SK-N-SH treated with all-trans-retinoic acid at 6 μM for 48 hours (cell line): ENCODE measurements around the gene ORM1.

Experiments used
- ATAC-seq: fragments of 200-7000 bp; cut with Tn5 transposase; 3 replicates; pipeline ENCODE4 v1.9.1; 2020; ENCODE audit warnings: mild to moderate bottlenecking, moderate library complexity
- ARNTL ChIP-seq: fragments of 450-650 bp; formaldehyde crosslinking; IDR thresholded peaks from 2 replicates; pipeline ENCODE4 v1.5.0; 2020; ENCODE audit warnings: low read depth, mild to moderate bottlenecking, moderate library complexity, borderline replicate concordance
- CREB5 ChIP-seq: fragments of 250-450 bp; sonication (Bioruptor Pico); IDR thresholded peaks from 2 replicates; pipeline ENCODE4 v1.5.1; 2020; ENCODE audit warnings: low read depth, mild to moderate bottlenecking, moderate library complexity
- CSDC2 ChIP-seq: fragments of 250-450 bp; sonication (Bioruptor Pico); IDR thresholded peaks from 2 replicates; pipeline ENCODE4 v1.5.0; 2020; ENCODE audit warnings: mild to moderate bottlenecking, moderate library complexity
- ESRRG ChIP-seq: fragments of 250-450 bp; sonication (Bioruptor Pico); IDR thresholded peaks from 2 replicates; pipeline ENCODE4 v1.6.1; 2021; ENCODE audit warnings: mild to moderate bottlenecking
- GLIS3 ChIP-seq: fragments of 250-450 bp; sonication (Bioruptor Pico); IDR thresholded peaks from 2 replicates; pipeline ENCODE4 v1.5.0; 2020; ENCODE audit warnings: mild to moderate bottlenecking, moderate library complexity
- ISL1 ChIP-seq: fragments of 250-450 bp; sonication (Bioruptor Pico); IDR thresholded peaks from 2 replicates; pipeline ENCODE4 v2.1.2; 2022; ENCODE audit warnings: mild to moderate bottlenecking, moderate library complexity
- PATZ1 ChIP-seq: fragments of 250-450 bp; sonication (Bioruptor Pico); IDR thresholded peaks from 2 replicates; pipeline ENCODE4 v1.8.0; 2020; ENCODE audit warnings: mild to moderate bottlenecking, moderate library complexity, borderline replicate concordance
- POU6F1 ChIP-seq: fragments of 250-450 bp; sonication (Bioruptor Pico); IDR thresholded peaks from 2 replicates; pipeline ENCODE4 v1.8.0; 2021; ENCODE audit warnings: low read depth, mild to moderate bottlenecking, moderate library complexity, borderline replicate concordance
- RARB ChIP-seq: fragments of 250-450 bp; sonication (Bioruptor Pico); IDR thresholded peaks from 2 replicates; pipeline ENCODE4 v1.8.0; 2021; ENCODE audit warnings: mild to moderate bottlenecking, moderate library complexity
- SNAI2 ChIP-seq: fragments of 250-450 bp; sonication (Bioruptor Pico); IDR thresholded peaks from 2 replicates; pipeline ENCODE4 v1.5.0; 2020; ENCODE audit warnings: mild to moderate bottlenecking, moderate library complexity
- TCF4 ChIP-seq: fragments of 250-450 bp; sonication (Bioruptor Pico); IDR thresholded peaks from 2 replicates; pipeline ENCODE4 v1.8.0; 2021; ENCODE audit warnings: mild to moderate bottlenecking, moderate library complexity, borderline replicate concordance
- TOX ChIP-seq: fragments of 250-450 bp; sonication (Bioruptor Pico); IDR thresholded peaks from 2 replicates; pipeline ENCODE4 v1.8.0; 2021; ENCODE audit warnings: mild to moderate bottlenecking, moderate library complexity, borderline replicate concordance
- TSHZ2 ChIP-seq: fragments of 250-450 bp; sonication (Bioruptor Pico); IDR thresholded peaks from 2 replicates; pipeline ENCODE4 v1.5.0; 2020; ENCODE audit warnings: mild to moderate bottlenecking, moderate library complexity
- ZC3H10 ChIP-seq: fragments of 250-450 bp; sonication (Bioruptor Pico); IDR thresholded peaks from 2 replicates; pipeline ENCODE4 v1.5.1; 2021; ENCODE audit warnings: mild to moderate bottlenecking, moderate library complexity
- ZFP3 ChIP-seq: fragments of 250-450 bp; sonication (Bioruptor Pico); IDR thresholded peaks from 2 replicates; pipeline ENCODE4 v1.5.0; 2020; ENCODE audit warnings: mild to moderate bottlenecking, moderate library complexity
- ZFP30 ChIP-seq: fragments of 450-650 bp; formaldehyde crosslinking; IDR thresholded peaks from 2 replicates; pipeline ENCODE4 v1.5.0; 2022; ENCODE audit warnings: mild to moderate bottlenecking, moderate library complexity
- ZNF565 ChIP-seq: fragments of 450-650 bp; formaldehyde crosslinking; conservative IDR thresholded peaks from 2 replicates; pipeline ENCODE4 v1.5.0; 2020; ENCODE audit warnings: low read depth, mild to moderate bottlenecking, moderate library complexity
- ZNF70 ChIP-seq: fragments of 450-650 bp; formaldehyde crosslinking; IDR thresholded peaks from 2 replicates; pipeline ENCODE4 v1.5.0; 2020; ENCODE audit warnings: mild to moderate bottlenecking, moderate library complexity
- ZNF8 ChIP-seq: fragments of 450-650 bp; formaldehyde crosslinking; IDR thresholded peaks from 2 replicates; pipeline ENCODE4 v1.5.0; 2020; ENCODE audit warnings: mild to moderate bottlenecking, moderate library complexity

ORM1 gene

GRCh38 chr9:114369216-114370130, 46.6 kb downstream of the ORM1 start:
- ATAC-seq = no peak

GRCh38 chr9:114370251-114370967, 47.5 kb downstream of the ORM1 start:
- TF ChIP-seq GLIS3 (CRISPR knock-in tag) = no peak
- TF ChIP-seq TCF4 (CRISPR knock-in tag) = no peak
- TF ChIP-seq ISL1 (CRISPR knock-in tag) = no peak
- TF ChIP-seq ZFP3 = no peak
- TF ChIP-seq SNAI2 (CRISPR knock-in tag) = no peak
- no peak for TF ChIP-seq PATZ1
- ATAC-seq = no peak

More at GRCh38 chr9:114369216-114370130, 46.6 kb downstream of the ORM1 start:
- TF ChIP-seq PATZ1 (no peak), RARB (CRISPR knock-in tag) (no peak), ZNF565 (CRISPR knock-in tag) (no peak), ARNTL (CRISPR knock-in tag) (no peak), ZC3H10 (CRISPR knock-in tag) (no peak), ESRRG (no peak), CREB5 (CRISPR knock-in tag) (no peak), TOX (CRISPR knock-in tag) (no peak)

- TF ChIP-seq ZFP3 (no peak), ZC3H10 (CRISPR knock-in tag) (no peak), ZNF8 (no peak)
- ATAC-seq = no peak
These were observed 48.0 kb downstream of the ORM1 start for GRCh38 chr9:114370968-114371320.

GRCh38 chr9:114371343-114371944, 48.5 kb downstream of the ORM1 start:
- no peak for ATAC-seq

More at GRCh38 chr9:114371343-114371944, 48.5 kb downstream of the ORM1 start:
- no peak for TF ChIP-seq CSDC2
- TF ChIP-seq RARB (CRISPR knock-in tag) = no peak
- TF ChIP-seq ESRRG = no peak
- TF ChIP-seq ZFP3 = no peak
- TF ChIP-seq TSHZ2 (CRISPR knock-in tag) = no peak
- TF ChIP-seq ZNF8 = no peak
- TF ChIP-seq ARNTL (CRISPR knock-in tag) = no peak
- no peak for TF ChIP-seq ZNF70 (CRISPR knock-in tag)
- TF ChIP-seq ISL1 (CRISPR knock-in tag) = no peak
- no peak for TF ChIP-seq ZNF565 (CRISPR knock-in tag)
- no peak for TF ChIP-seq POU6F1 (CRISPR knock-in tag)
- TF ChIP-seq CREB5 (CRISPR knock-in tag) = no peak
- TF ChIP-seq TCF4 (CRISPR knock-in tag) = no peak
- no peak for TF ChIP-seq ZFP30 (CRISPR knock-in tag)
- no peak for TF ChIP-seq GLIS3 (CRISPR knock-in tag)
- TF ChIP-seq, all 23 proteins: peak for 0
